Panc1 (cell line): ENCODE results near the gene NFAM1. TPM values are rescaled to one million over a fixed set of nuclear protein-coding genes. Genes with fewer than 3 reads are reported as not detected.

ENCODE experiments used
- ATAC-seq: fragments of 200-7000 bp; cut with Tn5 transposase; 2 replicates; pipeline ENCODE4 v1.9.1; 2020; ENCODE audit warnings: mild to moderate bottlenecking, moderate library complexity
- BruUV-seq: library from RNA; stranded (reverse); fragments of 400-500 nt; replicated peaks from 2 replicates; lab custom pipeline; 2021; lab: Mats Ljungman, UMichigan
- CTCF ChIA-PET: fragments of 300-600 bp; sonication (Branson Sonifier 250); formaldehyde crosslinking; loops from one replicate; lab custom pipeline; 2022; ENCODE audit warnings: antibody characterized with exemption; lab: Charles Lee
- POLR2A ChIA-PET: fragments of 300-600 bp; sonication (Branson Sonifier 250); formaldehyde crosslinking; loops from one replicate; lab custom pipeline; 2022; ENCODE audit warnings: antibody characterized with exemption; lab: Charles Lee
- DNase-seq: peaks from one replicate; pipeline ENCODE4 v3.0.0-alpha.2; 2010; ENCODE audit warnings: low read depth, low spot score
- H3K27ac ChIP-seq: 2 replicates; pipeline ENCODE4 v1.5.1; 2011; ENCODE audit warnings: mild to moderate bottlenecking, low read length, inconsistent platforms
- H3K27me3 ChIP-seq: fragments of 200-500 bp; sonication (Bioruptor generic); 2 replicates; pipeline ENCODE4 v1.6.0; 2014; ENCODE audit warnings: low read length, inconsistent platforms; ENCODE audit not compliant: control insufficient read depth, insufficient read depth
- H3K36me3 ChIP-seq: fragments of 200-500 bp; sonication (Bioruptor generic); 2 replicates; pipeline ENCODE4 v1.5.1; 2014; ENCODE audit warnings: inconsistent platforms, mild to moderate bottlenecking, low read length, moderate library complexity; ENCODE audit not compliant: control insufficient read depth, insufficient read depth
- H3K4me1 ChIP-seq: 2 replicates; pipeline ENCODE4 v1.5.1; 2011; ENCODE audit warnings: inconsistent platforms, mild to moderate bottlenecking, low read length, moderate library complexity; ENCODE audit not compliant: control insufficient read depth, insufficient read depth
- H3K4me3 ChIP-seq, 2 experiments: 2 replicates each; pipeline ENCODE4 v1.5.1; 2011 to 2012; ENCODE audit warnings: low read depth in 2 of 2, low read length in 2 of 2, mild to moderate bottlenecking in 2 of 2, inconsistent platforms in 1 of 2, moderate library complexity in 1 of 2
- H3K9me3 ChIP-seq: fragments of 200-500 bp; sonication (Bioruptor generic); 2 replicates; pipeline ENCODE4 v1.5.1; 2014; ENCODE audit warnings: low read depth, mild to moderate bottlenecking, inconsistent platforms, low read length, moderate library complexity; ENCODE audit not compliant: control insufficient read depth, insufficient read depth
- CTCF ChIP-seq: fragments of 450-650 bp; IDR thresholded peaks from 2 replicates; pipeline ENCODE4 v1.5.1; 2017; ENCODE audit warnings: mild to moderate bottlenecking
- POLR2AphosphoS5 ChIP-seq: IDR thresholded peaks from 2 replicates; pipeline ENCODE4 v1.6.1; 2012; ENCODE audit warnings: mild to moderate bottlenecking, low read depth, low read length, moderate library complexity
- REST ChIP-seq, 2 experiments: IDR thresholded peaks; 2 replicates each; pipeline ENCODE4 v1.6.1; 2011 to 2012; ENCODE audit warnings: low read depth in 2 of 2, control low read depth in 1 of 2, low read length in 1 of 2, mild to moderate bottlenecking in 1 of 2, moderate library complexity in 1 of 2; ENCODE audit not compliant: insufficient read depth in 1 of 2
- SIN3A ChIP-seq: IDR thresholded peaks from 2 replicates; pipeline ENCODE4 v1.6.1; 2012; ENCODE audit warnings: low read depth, mild to moderate bottlenecking, low read length, moderate library complexity, borderline replicate concordance; ENCODE audit not compliant: insufficient read depth
- TCF7L2 ChIP-seq: IDR thresholded peaks from 2 replicates; pipeline ENCODE4 v1.6.1; 2011; ENCODE audit warnings: mild to moderate bottlenecking, low read depth, low read length, inconsistent platforms
- in situ Hi-C: cut with HindIII; loops from 2 replicates; pipeline ENCODE4 v1.10.0; 2016; ENCODE audit warnings: low sequenced_read_pairs, low pct_unique_long_range_greater_than_20kb
- intact Hi-C: fragments of 100-400 bp; cut with micrococcal nuclease; formaldehyde crosslinking; loops from one replicate; pipeline ENCODE4 v1.10.0; 2022; ENCODE audit not compliant: unreplicated experiment
- total RNA-seq: library from RNA; stranded (reverse); gene quantifications from one replicate; pipeline ENCODE4 v1.2.1, GENCODE V29; 2021; ENCODE audit not compliant: unreplicated experiment

Gene NFAM1
- total RNA-seq, 1 experiment from 2014 or later, result 0.41 TPM

GRCh38 chr22:42371501-42371900 is 60.7 kb downstream of the NFAM1 start:
- DNase-seq, result no peak
- Histone ChIP-seq H3K27me3 (no peaks in the 10 kb centered on the region), H3K27ac (no peak overlapping the region), H3K36me3 (no peaks in the 10 kb centered on the region; the same call in 1 of the 2 replicates), H3K4me1 (peaks cover 6% of the 10 kb centered on the region; the same call in 1 of the 2 replicates), H3K9me3 (no peaks in the 10 kb centered on the region), H3K4me3 (no peak overlapping the region)
- in situ Hi-C loops, result no loop called here
- POLR2A ChIA-PET, result no interaction called here
- no peak for TF ChIP-seq SIN3A
- TF ChIP-seq CTCF, result no peak
- no peak for TF ChIP-seq POLR2AphosphoS5
- no peak for TF ChIP-seq REST (IDR thresholded peaks at IDR 0.05; ENCODE audit: insufficient read depth in 1 of 2, low read depth in 2 of 2, low read length in 1 of 2)
- no peak for TF ChIP-seq TCF7L2
- CTCF ChIA-PET, result interaction anchor here (0.5 kb wide), 1 partner anchor 162 kb away, joined by 3 read pairs; no protein-coding TSS in a partner anchor
- intact Hi-C loops, result no loop called here
- BruUV-seq, result no TSS peak
- no peak for ATAC-seq

- H3K27ac ChIP-seq, result no peak overlapping the region
- intact Hi-C loops, result no loop called here
- TF ChIP-seq CTCF (no peak), REST (IDR thresholded peaks at IDR 0.05; ENCODE audit: insufficient read depth in 1 of 2, low read depth in 2 of 2, low read length in 1 of 2) (no peak), SIN3A (no peak), TCF7L2 (no peak), POLR2AphosphoS5 (no peak)
- ATAC-seq (no peak), DNase-seq (no peak)
- no peaks in the 10 kb centered on the region for H3K27me3 ChIP-seq
- H3K4me1 ChIP-seq, result peaks cover 9% of the 10 kb centered on the region; the same call in 1 of the 2 replicates
- BruUV-seq, result no TSS peak
- no peak overlapping the region for H3K4me3 ChIP-seq
- CTCF ChIA-PET, result no interaction called here
- in situ Hi-C loops, result no loop called here
- POLR2A ChIA-PET, result no interaction called here
- no peaks in the 10 kb centered on the region for H3K9me3 ChIP-seq
- no peaks in the 10 kb centered on the region; the same call in 1 of the 2 replicates for H3K36me3 ChIP-seq
These were observed 61.1 kb downstream of the NFAM1 start for GRCh38 chr22:42371099-42371498.
